Activated CD8-positive, alpha-beta T cell treated with anti-CD3 and anti-CD28 coated beads, Interleukin-2, amount 10 ng/mL, durations not matched to agents 7 days and 5 days (primary cell): ENCODE results near the gene ATP9B. TPM values are rescaled to one million over a fixed set of nuclear protein-coding genes. Genes with fewer than 3 reads are reported as not detected.

Experiments used
- ATAC-seq: fragments of 150-1000 bp; cut with Tn5 transposase; one replicate; pipeline ENCODE4 v1.10.0; 2021; ENCODE audit warnings: moderate library complexity
- CTCF ChIA-PET: fragments of 350-600 bp; sonication (Branson Sonifier 250); formaldehyde crosslinking; loops from one replicate; lab custom pipeline; 2021; ENCODE audit warnings: antibody characterized with exemption; lab: Charles Lee
- POLR2A ChIA-PET: fragments of 350-600 bp; sonication (Branson Sonifier 250); formaldehyde crosslinking; loops from one replicate; lab custom pipeline; 2021; ENCODE audit warnings: antibody characterized with exemption; lab: Charles Lee
- DNase-seq: peaks from one replicate; pipeline ENCODE4 v3.0.0-alpha.2; 2020
- H3K27ac Mint-ChIP-seq: one replicate; pipeline ENCODE4 v1.8.0; 2021; ENCODE audit warnings: mild to moderate bottlenecking, mixed read lengths
- H3K27me3 Mint-ChIP-seq: one replicate; pipeline ENCODE4 v1.8.0; 2021; ENCODE audit warnings: low read depth, mixed read lengths
- H3K36me3 Mint-ChIP-seq: one replicate; pipeline ENCODE4 v1.8.0; 2021; ENCODE audit warnings: low read depth, mixed read lengths
- H3K4me1 Mint-ChIP-seq: one replicate; pipeline ENCODE4 v1.8.0; 2021; ENCODE audit warnings: low read depth, mixed read lengths
- H3K4me3 Mint-ChIP-seq: one replicate; pipeline ENCODE4 v1.8.0; 2021; ENCODE audit warnings: mild to moderate bottlenecking, mixed read lengths
- H3K9me3 Mint-ChIP-seq: one replicate; pipeline ENCODE4 v1.8.0; 2022; ENCODE audit warnings: mixed read lengths; ENCODE audit not compliant: insufficient read depth
- total RNA-seq, 2 experiments: library from RNA; stranded (reverse); gene quantifications; one replicate each; pipeline ENCODE4 v1.2.3, GENCODE V29; 2021

ATP9B gene
- total RNA-seq, 2 experiments from 2014 or later, result 24.8 to 27.3 TPM

DNA sequence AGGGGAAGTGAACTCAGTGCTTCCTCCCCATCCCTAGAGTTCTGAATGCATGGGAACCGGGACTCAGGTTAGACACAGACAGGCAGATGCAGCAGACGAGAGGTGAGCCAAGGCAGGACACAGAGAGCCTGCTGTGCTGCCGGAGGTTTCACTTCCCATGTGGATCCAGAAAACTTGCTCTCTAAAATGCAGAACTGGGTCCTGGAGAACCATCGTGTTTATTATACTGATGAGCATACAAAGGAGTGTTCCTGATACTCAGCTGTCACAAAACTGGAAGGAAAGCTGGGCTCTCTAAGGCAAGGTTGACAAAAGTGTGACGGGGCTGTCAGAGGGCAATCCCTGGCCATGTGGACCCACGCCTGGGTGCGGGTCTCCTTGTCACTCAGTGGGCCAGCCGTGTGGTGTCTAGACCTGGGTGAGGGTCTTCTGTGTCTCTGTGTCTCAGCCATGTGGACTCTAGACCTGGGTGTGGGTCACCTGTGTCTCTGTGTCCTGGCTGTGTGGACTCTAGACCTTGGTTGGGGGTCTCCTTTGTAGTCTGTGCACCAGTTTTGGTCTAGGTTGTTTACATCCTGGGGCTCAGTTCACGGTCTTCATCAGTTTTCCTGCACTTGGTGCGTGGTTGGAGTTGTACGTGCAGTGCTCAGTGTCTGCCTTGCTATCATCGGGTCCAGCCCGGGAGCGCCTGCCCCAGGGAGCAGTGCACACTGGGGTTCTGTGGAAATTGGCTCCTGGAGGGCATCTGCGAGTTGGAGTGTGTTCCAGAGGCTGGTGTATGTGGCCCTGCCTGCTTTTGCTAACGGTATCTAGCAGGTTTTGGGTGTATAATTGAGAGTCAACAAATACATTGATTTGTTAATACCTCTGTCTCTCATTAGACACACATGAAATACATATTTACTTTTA lies 141.1 kb downstream of the ATP9B start:
- ChIA-PET CTCF (no interaction called here), POLR2A (no interaction called here)
- DNase-seq (no peak), ATAC-seq (no peak)
- Mint-ChIP-seq H3K9me3 (no peaks in the 10 kb centered on the region), H3K27me3 (no peaks in the 10 kb centered on the region), H3K36me3 (peaks cover 7% of the 10 kb centered on the region), H3K27ac (no peak overlapping the region), H3K4me3 (no peak overlapping the region), H3K4me1 (no peaks in the 10 kb centered on the region)

DNA sequence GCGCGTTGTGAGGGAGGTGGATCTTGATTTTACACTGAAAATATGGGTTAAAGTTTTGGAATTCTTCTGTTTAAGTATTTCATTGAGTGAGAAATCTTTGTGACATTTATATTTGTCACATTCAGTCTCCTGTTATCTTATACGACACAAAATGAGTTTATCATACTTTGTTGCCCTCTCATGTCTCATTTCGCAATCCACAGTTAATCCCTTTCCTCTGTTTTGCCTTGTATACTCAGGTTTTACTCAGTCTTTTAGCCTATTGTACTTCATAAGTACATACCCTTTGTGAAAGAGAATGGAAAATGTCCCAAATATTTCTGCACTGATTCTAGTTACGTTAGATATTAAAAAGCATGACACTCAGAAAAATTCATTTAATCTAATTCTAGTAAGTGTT lies 142.7 kb downstream of the ATP9B start:
- ATAC-seq, result no peak
- peaks cover 11% of the 10 kb centered on the region for H3K36me3 Mint-ChIP-seq
- H3K27me3 Mint-ChIP-seq, result no peaks in the 10 kb centered on the region

DNA sequence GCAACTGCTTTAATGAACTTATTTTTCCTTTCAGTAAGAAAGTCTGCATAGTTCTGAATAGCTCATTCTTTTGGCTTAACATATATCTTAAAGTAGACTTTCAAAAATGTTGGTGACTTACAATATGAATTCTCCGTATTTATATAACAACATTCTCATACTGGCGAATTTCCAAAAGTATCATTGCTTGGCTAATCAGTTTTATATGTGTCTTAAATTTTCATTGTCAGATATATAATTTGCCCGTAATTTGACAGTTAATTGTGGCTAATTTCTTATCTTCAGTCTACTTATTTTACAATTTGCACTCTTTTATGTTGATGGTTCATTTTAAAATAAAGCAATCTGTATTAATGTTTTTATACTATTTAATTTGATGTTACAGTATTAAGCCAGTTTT lies 144.9 kb downstream of the ATP9B start:
- ATAC-seq (no peak), DNase-seq (no peak)
- POLR2A ChIA-PET, result no interaction called here
- Mint-ChIP-seq H3K9me3 (no peaks in the 10 kb centered on the region), H3K27me3 (no peaks in the 10 kb centered on the region), H3K4me3 (no peak overlapping the region), H3K4me1 (no peaks in the 10 kb centered on the region), H3K36me3 (peaks cover 7% of the 10 kb centered on the region), H3K27ac (no peak overlapping the region)
- CTCF ChIA-PET, result no interaction called here

More for the DNA sequence above, 142.7 kb downstream of the ATP9B start:
- no peak overlapping the region for H3K27ac Mint-ChIP-seq
- DNase-seq, result no peak
- CTCF ChIA-PET, result no interaction called here
- H3K9me3 Mint-ChIP-seq, result no peaks in the 10 kb centered on the region
- no peaks in the 10 kb centered on the region for H3K4me1 Mint-ChIP-seq
- H3K4me3 Mint-ChIP-seq, result no peak overlapping the region
- POLR2A ChIA-PET, result no interaction called here

DNA sequence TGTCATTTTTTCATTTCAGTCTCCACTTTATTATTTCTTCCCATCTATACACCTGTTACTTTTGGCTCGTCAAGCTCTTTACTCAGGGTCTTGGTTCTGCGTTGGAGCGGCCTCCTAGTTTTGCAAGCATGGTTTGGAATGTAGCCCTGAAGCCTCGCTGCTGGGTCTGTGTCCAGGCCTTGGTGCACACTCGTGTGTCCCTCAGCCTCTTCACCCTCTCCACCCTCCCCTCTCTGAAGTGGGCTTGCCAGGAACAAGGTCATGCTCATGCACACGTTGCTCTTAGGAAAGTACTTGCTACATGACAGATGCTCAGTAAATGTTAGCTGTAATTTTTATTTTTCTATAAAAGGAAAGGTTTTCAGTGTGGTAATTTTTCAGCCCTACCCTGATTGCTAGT lies 147.0 kb downstream of the ATP9B start:
- DNase-seq (no peak), ATAC-seq (no peak)
- H3K36me3 Mint-ChIP-seq, result peaks cover 7% of the 10 kb centered on the region
- H3K9me3 Mint-ChIP-seq, result no peaks in the 10 kb centered on the region
- H3K27ac Mint-ChIP-seq, result no peak overlapping the region
- POLR2A ChIA-PET, result no interaction called here
- CTCF ChIA-PET, result no interaction called here
- no peaks in the 10 kb centered on the region for H3K27me3 Mint-ChIP-seq
- no peak overlapping the region for H3K4me3 Mint-ChIP-seq
- no peaks in the 10 kb centered on the region for H3K4me1 Mint-ChIP-seq

GRCh38 chr18:79217979-79218604 lies 148.9 kb downstream of the ATP9B start:
- CTCF ChIA-PET, result no interaction called here
- DNase-seq (no peak), ATAC-seq (no peak)
- Mint-ChIP-seq H3K27ac (no peak overlapping the region), H3K4me1 (no peaks in the 10 kb centered on the region), H3K36me3 (peaks cover 7% of the 10 kb centered on the region), H3K4me3 (no peak overlapping the region), H3K9me3 (no peaks in the 10 kb centered on the region), H3K27me3 (no peaks in the 10 kb centered on the region)
- POLR2A ChIA-PET, result no interaction called here

GRCh38 chr18:79218605-79219190 lies 149.5 kb downstream of the ATP9B start:
- POLR2A ChIA-PET, result no interaction called here
- H3K4me1 Mint-ChIP-seq, result no peaks in the 10 kb centered on the region
- ATAC-seq, result no peak
- H3K27ac Mint-ChIP-seq, result no peak overlapping the region
- no peak overlapping the region for H3K4me3 Mint-ChIP-seq
- H3K36me3 Mint-ChIP-seq, result peaks cover 7% of the 10 kb centered on the region
- H3K27me3 Mint-ChIP-seq, result no peaks in the 10 kb centered on the region
- DNase-seq, result no peak
- CTCF ChIA-PET, result no interaction called here
- H3K9me3 Mint-ChIP-seq, result no peaks in the 10 kb centered on the region

- H3K27ac Mint-ChIP-seq, result no peak overlapping the region
- no peaks in the 10 kb centered on the region for H3K9me3 Mint-ChIP-seq
- no peaks in the 10 kb centered on the region for H3K4me1 Mint-ChIP-seq
- ChIA-PET CTCF (no interaction called here), POLR2A (no interaction called here)
- no peak overlapping the region for H3K4me3 Mint-ChIP-seq
- ATAC-seq, result no peak
- no peak for DNase-seq
- no peaks in the 10 kb centered on the region for H3K27me3 Mint-ChIP-seq
- peaks cover 7% of the 10 kb centered on the region for H3K36me3 Mint-ChIP-seq
Measured at GRCh38 chr18:79221136-79221535, 151.9 kb downstream of the ATP9B start.

DNA sequence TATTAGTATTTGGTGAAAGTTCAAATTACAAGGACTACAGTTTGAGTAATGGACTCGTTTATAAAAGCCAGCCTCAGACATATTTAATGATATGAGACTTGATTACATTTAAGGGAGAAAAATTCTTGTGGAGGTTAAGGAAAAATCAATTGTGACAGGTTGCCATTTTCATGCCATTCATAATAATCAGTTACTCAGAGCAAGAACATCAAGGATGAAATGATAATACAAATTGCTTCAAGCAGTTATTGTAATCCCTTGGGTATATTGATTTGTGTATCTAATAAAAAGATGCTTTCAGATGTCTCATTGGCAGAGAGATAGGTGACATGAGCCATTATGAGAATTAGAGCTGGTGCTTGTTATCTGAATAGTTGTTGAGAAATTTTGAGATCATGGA lies 153.6 kb downstream of the ATP9B start:
- ChIA-PET POLR2A (no interaction called here), CTCF (no interaction called here)
- DNase-seq (no peak), ATAC-seq (no peak)
- H3K4me3 Mint-ChIP-seq, result no peak overlapping the region
- H3K36me3 Mint-ChIP-seq, result peaks cover 2% of the 10 kb centered on the region
- H3K9me3 Mint-ChIP-seq, result no peaks in the 10 kb centered on the region
- H3K27ac Mint-ChIP-seq, result no peak overlapping the region
- H3K27me3 Mint-ChIP-seq, result no peaks in the 10 kb centered on the region
- H3K4me1 Mint-ChIP-seq, result no peaks in the 10 kb centered on the region

DNA sequence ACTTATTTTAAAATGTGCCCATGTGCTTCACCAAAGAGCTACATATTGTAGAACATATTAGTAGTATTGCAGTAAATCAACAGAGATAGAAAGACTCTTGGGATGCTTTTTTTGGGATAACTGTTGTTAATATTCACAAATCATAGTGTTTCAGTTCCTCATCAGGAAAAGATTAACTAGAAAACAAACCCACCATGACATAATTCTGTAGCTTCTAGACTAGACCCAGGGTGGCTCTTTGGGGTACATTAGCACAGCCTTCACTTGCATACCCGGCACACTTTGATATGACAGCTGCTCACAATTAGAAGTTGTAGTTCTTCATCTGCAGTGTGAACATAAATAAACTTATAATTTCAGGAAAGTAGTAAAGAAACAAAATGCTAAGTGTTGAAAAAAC lies 154.2 kb downstream of the ATP9B start:
- H3K36me3 Mint-ChIP-seq, result peaks cover 2% of the 10 kb centered on the region
- POLR2A ChIA-PET, result no interaction called here

DNA sequence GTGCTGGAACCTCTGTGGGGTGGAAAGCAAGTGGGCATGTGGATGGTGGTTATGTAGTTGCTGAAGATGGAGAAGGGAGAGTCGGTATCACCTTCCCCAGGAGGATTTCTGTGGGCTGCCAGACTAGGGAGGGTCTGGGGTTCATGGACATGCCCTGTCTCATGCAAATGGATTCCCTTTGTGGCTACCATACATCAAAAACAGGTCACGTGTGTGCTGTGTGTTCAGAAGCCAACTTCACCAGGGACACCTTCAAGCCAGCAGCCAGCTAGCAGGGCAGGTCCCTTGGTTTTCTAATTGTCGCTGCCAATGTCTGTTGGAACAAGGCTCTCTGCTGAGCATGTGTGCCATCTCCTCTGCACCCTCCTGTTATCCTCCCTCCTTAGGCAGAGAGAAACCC lies 155.2 kb downstream of the ATP9B start:
- no peak overlapping the region for H3K27ac Mint-ChIP-seq
- DNase-seq (no peak), ATAC-seq (no peak)
- ChIA-PET POLR2A (no interaction called here), CTCF (no interaction called here)
- no peaks in the 10 kb centered on the region for H3K27me3 Mint-ChIP-seq
- no peaks in the 10 kb centered on the region for H3K4me1 Mint-ChIP-seq
- H3K9me3 Mint-ChIP-seq, result no peaks in the 10 kb centered on the region
- no peak overlapping the region for H3K4me3 Mint-ChIP-seq
- H3K36me3 Mint-ChIP-seq, result peaks cover 2% of the 10 kb centered on the region

More for the DNA sequence above, 154.2 kb downstream of the ATP9B start:
- ATAC-seq (no peak), DNase-seq (no peak)
- Mint-ChIP-seq H3K27me3 (no peaks in the 10 kb centered on the region), H3K4me1 (no peaks in the 10 kb centered on the region), H3K9me3 (no peaks in the 10 kb centered on the region), H3K4me3 (no peak overlapping the region), H3K27ac (no peak overlapping the region)
- CTCF ChIA-PET, result no interaction called here

DNA sequence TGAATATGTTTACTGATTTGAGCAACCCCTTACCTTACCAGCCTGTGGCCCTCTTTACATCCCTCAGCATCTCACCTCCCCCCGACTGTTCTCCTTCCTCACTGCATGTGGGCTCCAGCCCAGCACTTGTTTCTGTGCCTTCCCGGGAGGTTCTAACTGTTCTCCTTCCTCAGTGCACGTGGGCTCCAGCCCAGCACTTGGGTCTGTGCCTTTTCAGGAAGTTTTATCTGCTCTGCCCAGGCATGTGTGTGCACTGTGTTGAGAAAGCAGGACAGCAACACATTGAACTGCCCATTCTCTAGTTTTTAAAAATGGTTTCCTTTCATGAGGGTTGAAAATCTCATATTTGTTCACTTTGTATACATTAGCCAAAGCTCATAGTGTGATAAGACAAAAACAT lies 158.4 kb downstream of the ATP9B start:
- POLR2A ChIA-PET, result no interaction called here
- Mint-ChIP-seq H3K27me3 (no peaks in the 10 kb centered on the region), H3K9me3 (no peaks in the 10 kb centered on the region), H3K36me3 (peaks cover 2% of the 10 kb centered on the region), H3K4me1 (no peaks in the 10 kb centered on the region), H3K4me3 (no peak overlapping the region), H3K27ac (no peak overlapping the region)
- DNase-seq, result no peak
- CTCF ChIA-PET, result no interaction called here
- ATAC-seq, result no peak

- Mint-ChIP-seq H3K4me1 (no peaks in the 10 kb centered on the region), H3K27ac (no peak overlapping the region), H3K27me3 (no peaks in the 10 kb centered on the region), H3K4me3 (no peak overlapping the region), H3K36me3 (peaks cover 2% of the 10 kb centered on the region), H3K9me3 (no peaks in the 10 kb centered on the region)
- ChIA-PET POLR2A (no interaction called here), CTCF (no interaction called here)
- ATAC-seq (no peak), DNase-seq (no peak)
Measured at GRCh38 chr18:79229431-79229830, 160.2 kb downstream of the ATP9B start.
